Activated CD8-positive, alpha-beta memory T cell treated with anti-CD3 and anti-CD28 coated beads for 48 hours (primary cell): ENCODE measurements around the gene TNFSF9.
A peak's percentile ranks its signal among the peaks of the same experiment; 100 is the strongest.
"Not testable (repeated sequence)": the region's sequence is repeated elsewhere in the genome, so short reads cannot be mapped to it uniquely, and the experiment has no call there.

ENCODE experiments used
- DNase-seq, 3 experiments: peaks; one replicate each; pipeline ENCODE4 v3.0.0-alpha.2; 2020; ENCODE audit warnings: low read depth in 2 of 3, low spot score in 2 of 3

Gene TNFSF9

GRCh38 chr19:6531163-6531955, 533 bp downstream of the TNFSF9 start:
- DNase-seq, result no peak

- no peak for DNase-seq
Observed at GRCh38 chr19:6531956-6532243, 1.1 kb downstream of the TNFSF9 start.

GRCh38 chr19:6532244-6532999, 1.6 kb downstream of the TNFSF9 start:
- no peak for DNase-seq

GRCh38 chr19:6533000-6533328, 2.1 kb downstream of the TNFSF9 start:
- DNase-seq, result no peak

GRCh38 chr19:6533746-6534418, 3.1 kb downstream of the TNFSF9 start:
- no peak for DNase-seq

GRCh38 chr19:6534451-6535093, 3.7 kb downstream of the TNFSF9 start:
- no peak for DNase-seq

- DNase-seq, result no peak
Observed at GRCh38 chr19:6535558-6536137, 4.8 kb downstream of the TNFSF9 start.

GRCh38 chr19:6539514-6539913, 8.7 kb downstream of the TNFSF9 start:
- no peak for DNase-seq

- DNase-seq, result no peak
Observed at GRCh38 chr19:6540918-6541689, 10.3 kb downstream of the TNFSF9 start.

- no peak for DNase-seq
Observed at GRCh38 chr19:6543866-6544347, 13.1 kb downstream of the TNFSF9 start.

GRCh38 chr19:6550679-6551078, 19.9 kb downstream of the TNFSF9 start:
- not testable (repeated sequence) for DNase-seq

- no peak for DNase-seq
Observed at GRCh38 chr19:6551091-6551490, 20.3 kb downstream of the TNFSF9 start.

- DNase-seq, result peak; percentile 23 to 65 (median 53)
Observed at GRCh38 chr19:6551607-6552450, 21.0 kb downstream of the TNFSF9 start.

GRCh38 chr19:6556043-6556449, 25.2 kb downstream of the TNFSF9 start:
- no peak for DNase-seq

GRCh38 chr19:6556480-6557195, 25.8 kb downstream of the TNFSF9 start:
- DNase-seq, result no peak

GRCh38 chr19:6562437-6562836, 31.6 kb downstream of the TNFSF9 start:
- DNase-seq, result not testable (repeated sequence)

- DNase-seq, result no peak
Observed at GRCh38 chr19:6564393-6564792, 33.6 kb downstream of the TNFSF9 start.

- not testable (repeated sequence) for DNase-seq
Observed at GRCh38 chr19:6566727-6567126, 35.9 kb downstream of the TNFSF9 start.

GRCh38 chr19:6568010-6568526, 37.2 kb downstream of the TNFSF9 start:
- no peak for DNase-seq
